ENCODE results near the gene TRPV5.

- TF ChIP-seq CTCF (IDR thresholded peaks at IDR 0.05) = no peak
- TF ChIP-seq POLR2A (IDR thresholded peaks at IDR 0.05) = no peak
Measured at GRCh38 chr7:142890874-142891485, 42.6 kb downstream of the TRPV5 start.
